Lower lobe of right lung (tissue), 2 donors: ENCODE measurements around the gene CSH1. TPM values are rescaled to one million over a fixed set of nuclear protein-coding genes. Genes with fewer than 3 reads are reported as not detected.
"Not testable (repeated sequence)": the region's sequence is repeated elsewhere in the genome, so short reads cannot be mapped to it uniquely, and the experiment has no call there.

Experiments
- ATAC-seq, 2 donors: fragments of 200-7000 bp; cut with Tn5 transposase; one replicate each; pipeline ENCODE4 v1.9.1; 2020 to 2022; ENCODE audit warnings: mild to moderate bottlenecking in 2 of 2, moderate library complexity in 2 of 2
- DNase-seq: peaks from one replicate; pipeline ENCODE4 v3.0.0-alpha.2; 2020
- H3K27ac ChIP-seq: fragments of 200-600 bp; one replicate; pipeline ENCODE4 v1.8.0; 2022
- H3K27me3 ChIP-seq: fragments of 200-600 bp; one replicate; pipeline ENCODE4 v1.8.0; 2022; ENCODE audit warnings: low read depth
- H3K36me3 ChIP-seq: fragments of 200-600 bp; one replicate; pipeline ENCODE4 v1.8.0; 2022; ENCODE audit warnings: mild to moderate bottlenecking
- H3K4me1 ChIP-seq: fragments of 200-600 bp; one replicate; pipeline ENCODE4 v1.8.0; 2022
- H3K4me3 ChIP-seq: fragments of 200-600 bp; one replicate; pipeline ENCODE4 v1.8.0; 2022; ENCODE audit warnings: mild to moderate bottlenecking
- H3K9me3 ChIP-seq: fragments of 200-600 bp; one replicate; pipeline ENCODE4 v1.8.0; 2022
- intact Hi-C: fragments of 100-400 bp; cut with DNase I; formaldehyde crosslinking; loops from one replicate; pipeline ENCODE4 v1.11.0; 2022
- total RNA-seq: library from RNA; stranded (reverse); fragmentation: NEBNext Ultra II Directional; extraction: Animal tissue kit (Norgen Biotek cat#: 25700); gene quantifications from one replicate; pipeline ENCODE4 v1.2.1, GENCODE V29; 2021
- TF ChIP-seq, protein P1 (sequence below): fragments of 200-600 bp; IDR thresholded peaks from one replicate; pipeline ENCODE4 v1.8.0; 2022; ENCODE audit warnings: antibody characterized with exemption, mild to moderate bottlenecking
- donor health status: DM: no; HTN: yes; CAD: no; lungs with severe emphysema.

CSH1 gene
- total RNA-seq, 1 donor from 2014 or later: not detected

DNA sequence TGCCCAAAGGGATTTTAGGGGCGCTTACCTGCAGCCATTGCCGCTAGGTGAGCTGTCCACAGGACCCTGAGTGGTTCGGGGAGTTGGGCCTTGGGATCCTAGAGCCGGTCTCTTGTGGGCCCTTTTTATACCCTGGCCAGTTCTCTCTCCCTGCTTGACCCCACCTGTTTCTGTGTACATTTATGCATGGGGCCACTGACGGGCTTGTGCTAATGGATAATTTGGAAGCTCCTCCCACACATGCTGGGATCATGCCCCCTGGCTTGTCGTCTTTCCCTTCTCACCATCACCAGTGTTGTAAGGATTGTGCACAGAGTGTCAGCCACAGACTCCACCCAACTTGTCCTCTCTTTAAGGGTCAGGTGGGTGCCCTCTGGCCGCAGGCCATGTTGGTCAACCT, 22.8 kb downstream of the CSH1 start, which contains the start of gene CSH2:
Gene CSH2 (minus strand): TSS at position 101 of the 400 bp plus-strand sequence. CDS start 63 bp downstream, at position 38.
- H3K4me1 ChIP-seq, H3K9me3 ChIP-seq, intact Hi-C loops, H3K4me3 ChIP-seq, ATAC-seq, DNase-seq, H3K27me3 ChIP-seq, H3K27ac ChIP-seq, H3K36me3 ChIP-seq: not testable (repeated sequence)

GRCh38 chr17:63871646-63872365, 24.6 kb downstream of the CSH1 start:
- H3K27me3 ChIP-seq, DNase-seq, H3K36me3 ChIP-seq, H3K27ac ChIP-seq, H3K9me3 ChIP-seq, H3K4me3 ChIP-seq, ATAC-seq, intact Hi-C loops, H3K4me1 ChIP-seq: not testable (repeated sequence)

DNA sequence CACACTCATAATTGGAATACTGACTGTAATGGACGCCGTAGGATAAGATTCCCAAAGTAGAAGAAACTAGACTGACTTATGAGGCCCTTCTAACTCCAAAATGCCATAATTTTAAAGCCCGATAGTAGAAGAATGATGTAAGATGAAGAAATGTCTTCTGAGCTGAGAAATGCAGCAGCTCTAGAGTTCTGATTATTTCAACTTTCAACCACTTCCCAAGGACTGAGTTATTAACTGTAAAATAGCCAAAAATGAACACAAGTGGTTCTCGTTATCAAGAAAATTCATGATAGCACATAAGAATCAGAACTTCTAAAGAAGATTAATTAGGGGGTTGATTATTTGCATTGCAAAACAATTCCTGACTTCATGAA, 26.1 kb downstream of the CSH1 start:
- DNase-seq, H3K27ac ChIP-seq, intact Hi-C loops, H3K27me3 ChIP-seq, H3K4me3 ChIP-seq, ATAC-seq, H3K4me1 ChIP-seq, H3K9me3 ChIP-seq, H3K36me3 ChIP-seq: not testable (repeated sequence)

DNA sequence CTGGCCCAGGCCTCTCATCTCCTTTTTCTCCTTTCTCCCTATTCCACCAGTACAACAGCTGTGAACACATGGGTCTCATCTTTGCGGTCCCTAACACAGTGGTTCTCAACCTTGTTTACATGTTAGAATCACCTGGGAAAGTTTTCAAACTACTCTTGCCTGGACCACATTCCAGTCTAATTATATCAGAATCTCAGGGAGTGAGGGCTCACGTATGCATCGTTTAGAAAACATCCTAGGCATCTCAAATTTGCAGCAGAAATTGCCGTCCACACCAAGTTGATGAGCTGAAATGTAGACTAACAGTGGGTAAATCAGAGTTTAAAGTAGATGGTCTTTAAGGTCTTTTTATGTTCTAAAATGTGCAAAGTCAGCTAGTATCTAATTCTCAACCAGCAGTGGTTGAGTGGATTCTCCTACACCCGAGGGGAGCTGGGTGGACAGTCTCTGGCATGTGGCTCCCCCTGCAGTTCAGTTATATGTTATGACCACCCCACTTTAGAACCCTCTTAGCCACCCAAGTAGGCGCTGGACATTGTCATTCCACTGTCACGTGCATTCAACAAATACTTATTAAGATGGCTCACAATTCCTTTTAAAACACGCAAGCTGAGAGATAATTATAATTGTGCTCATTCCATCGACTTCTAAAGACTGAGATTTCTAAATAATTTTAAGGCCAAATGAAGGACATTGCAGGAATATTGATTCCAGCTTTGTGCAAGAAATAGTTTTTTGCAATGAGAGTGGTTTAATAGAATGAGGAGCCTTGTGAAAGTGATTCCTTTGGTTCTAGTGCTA, 26.7 kb downstream of the CSH1 start:
- H3K27ac ChIP-seq, intact Hi-C loops, H3K9me3 ChIP-seq, H3K27me3 ChIP-seq, H3K4me3 ChIP-seq, H3K4me1 ChIP-seq, DNase-seq, H3K36me3 ChIP-seq: not testable (repeated sequence)
- peak; percentile 56 to 74 for ATAC-seq

DNA sequence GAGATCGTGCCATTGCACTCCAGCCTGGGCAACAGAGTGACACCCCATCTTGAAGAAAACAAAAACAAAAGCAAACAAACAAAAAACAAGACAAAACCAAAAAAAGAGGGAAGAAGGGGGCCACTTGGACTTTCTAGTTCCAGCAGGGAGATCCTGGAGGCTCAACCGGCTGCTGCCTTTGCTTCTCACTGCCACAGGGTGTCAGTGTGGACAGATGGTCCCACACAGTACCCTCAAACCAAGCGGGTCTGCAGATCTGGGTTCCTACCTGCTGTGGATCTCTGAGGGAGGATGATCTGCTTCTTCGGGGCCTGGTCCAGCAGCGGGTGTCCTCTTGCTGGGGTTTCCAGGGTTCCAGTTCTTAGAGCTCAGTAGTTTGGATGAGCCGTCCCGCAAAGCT, 29.7 kb downstream of the CSH1 start:
- intact Hi-C loops, H3K9me3 ChIP-seq, ATAC-seq, H3K36me3 ChIP-seq, H3K27me3 ChIP-seq, DNase-seq, H3K4me3 ChIP-seq, H3K27ac ChIP-seq, H3K4me1 ChIP-seq: not testable (repeated sequence)

GRCh38 chr17:63859257-63859656, 37.1 kb downstream of the CSH1 start:
- H3K27me3 ChIP-seq: no peaks in the 10 kb centered on the region
- H3K27ac ChIP-seq: no peak overlapping the region
- no peaks in the 10 kb centered on the region for H3K36me3 ChIP-seq
- intact Hi-C loops: no loop called here
- no peaks in the 10 kb centered on the region for H3K9me3 ChIP-seq
- no peak for DNase-seq
- H3K4me1 ChIP-seq: no peaks in the 10 kb centered on the region
- no peak for ATAC-seq
- TF ChIP-seq, protein P1, sequence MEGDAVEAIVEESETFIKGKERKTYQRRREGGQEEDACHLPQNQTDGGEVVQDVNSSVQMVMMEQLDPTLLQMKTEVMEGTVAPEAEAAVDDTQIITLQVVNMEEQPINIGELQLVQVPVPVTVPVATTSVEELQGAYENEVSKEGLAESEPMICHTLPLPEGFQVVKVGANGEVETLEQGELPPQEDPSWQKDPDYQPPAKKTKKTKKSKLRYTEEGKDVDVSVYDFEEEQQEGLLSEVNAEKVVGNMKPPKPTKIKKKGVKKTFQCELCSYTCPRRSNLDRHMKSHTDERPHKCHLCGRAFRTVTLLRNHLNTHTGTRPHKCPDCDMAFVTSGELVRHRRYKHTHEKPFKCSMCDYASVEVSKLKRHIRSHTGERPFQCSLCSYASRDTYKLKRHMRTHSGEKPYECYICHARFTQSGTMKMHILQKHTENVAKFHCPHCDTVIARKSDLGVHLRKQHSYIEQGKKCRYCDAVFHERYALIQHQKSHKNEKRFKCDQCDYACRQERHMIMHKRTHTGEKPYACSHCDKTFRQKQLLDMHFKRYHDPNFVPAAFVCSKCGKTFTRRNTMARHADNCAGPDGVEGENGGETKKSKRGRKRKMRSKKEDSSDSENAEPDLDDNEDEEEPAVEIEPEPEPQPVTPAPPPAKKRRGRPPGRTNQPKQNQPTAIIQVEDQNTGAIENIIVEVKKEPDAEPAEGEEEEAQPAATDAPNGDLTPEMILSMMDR: no peak
- no peak overlapping the region for H3K4me3 ChIP-seq

DNA sequence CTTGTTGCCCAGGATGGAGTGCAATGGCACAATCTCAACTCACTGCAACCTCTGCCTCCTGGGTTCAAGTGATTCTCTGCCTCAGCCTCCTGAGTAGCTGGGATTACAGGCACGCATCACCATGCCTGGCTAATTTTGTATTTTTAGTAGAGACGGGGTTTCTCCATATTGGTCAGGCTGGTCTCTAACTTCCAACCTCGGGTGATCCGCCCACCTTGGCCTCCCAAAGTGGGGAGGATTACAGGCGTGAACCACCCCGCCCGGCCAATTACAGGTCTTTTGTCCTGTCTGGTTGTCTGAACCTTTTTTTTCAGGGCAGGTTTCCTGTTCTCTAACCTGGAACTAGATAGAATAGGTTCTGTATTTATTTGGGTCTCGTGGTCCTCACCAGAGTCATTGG, 39.9 kb downstream of the CSH1 start:
- H3K4me3 ChIP-seq, ATAC-seq, H3K9me3 ChIP-seq, DNase-seq, intact Hi-C loops, H3K27me3 ChIP-seq, H3K27ac ChIP-seq, H3K36me3 ChIP-seq, H3K4me1 ChIP-seq: not testable (repeated sequence)

- ATAC-seq (no peak), DNase-seq (no peak)
- Histone ChIP-seq H3K27me3 (no peaks in the 10 kb centered on the region), H3K36me3 (no peaks in the 10 kb centered on the region), H3K9me3 (no peaks in the 10 kb centered on the region), H3K27ac (no peak overlapping the region), H3K4me3 (no peak overlapping the region), H3K4me1 (no peaks in the 10 kb centered on the region)
- TF ChIP-seq, protein P1: no peak
- intact Hi-C loops: no loop called here
Observed at GRCh38 chr17:63855185-63855584, 41.2 kb downstream of the CSH1 start.
